IMR-90 (cell line): Measurements from ENCODE around the gene TMIGD1.

Experiments
- BHLHE40 ChIP-seq: fragments of 150-350 bp; IDR thresholded peaks from 2 replicates; pipeline ENCODE4 v1.6.1; 2016; ENCODE audit warnings: mild to moderate bottlenecking, low read depth, low read length
- RAD21 ChIP-seq: IDR thresholded peaks from 2 replicates; pipeline ENCODE4 v1.6.1; 2012; ENCODE audit warnings: low read length, improper control_type of control experiment
- TF ChIP-seq, protein P1 (sequence below): conservative IDR thresholded peaks from 2 replicates; pipeline ENCODE4 v1.5.1; 2012; ENCODE audit warnings: mild to moderate bottlenecking, low read depth, low read length, improper control_type of control experiment

GRCh38 chr17:30354701-30355100 is 20.8 kb upstream of the TMIGD1 start:
- TF ChIP-seq, protein P1, sequence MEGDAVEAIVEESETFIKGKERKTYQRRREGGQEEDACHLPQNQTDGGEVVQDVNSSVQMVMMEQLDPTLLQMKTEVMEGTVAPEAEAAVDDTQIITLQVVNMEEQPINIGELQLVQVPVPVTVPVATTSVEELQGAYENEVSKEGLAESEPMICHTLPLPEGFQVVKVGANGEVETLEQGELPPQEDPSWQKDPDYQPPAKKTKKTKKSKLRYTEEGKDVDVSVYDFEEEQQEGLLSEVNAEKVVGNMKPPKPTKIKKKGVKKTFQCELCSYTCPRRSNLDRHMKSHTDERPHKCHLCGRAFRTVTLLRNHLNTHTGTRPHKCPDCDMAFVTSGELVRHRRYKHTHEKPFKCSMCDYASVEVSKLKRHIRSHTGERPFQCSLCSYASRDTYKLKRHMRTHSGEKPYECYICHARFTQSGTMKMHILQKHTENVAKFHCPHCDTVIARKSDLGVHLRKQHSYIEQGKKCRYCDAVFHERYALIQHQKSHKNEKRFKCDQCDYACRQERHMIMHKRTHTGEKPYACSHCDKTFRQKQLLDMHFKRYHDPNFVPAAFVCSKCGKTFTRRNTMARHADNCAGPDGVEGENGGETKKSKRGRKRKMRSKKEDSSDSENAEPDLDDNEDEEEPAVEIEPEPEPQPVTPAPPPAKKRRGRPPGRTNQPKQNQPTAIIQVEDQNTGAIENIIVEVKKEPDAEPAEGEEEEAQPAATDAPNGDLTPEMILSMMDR: no peak
- no peak for TF ChIP-seq BHLHE40
- no peak for TF ChIP-seq RAD21
